ENCODE data around the gene ATP2B2.

DNA sequence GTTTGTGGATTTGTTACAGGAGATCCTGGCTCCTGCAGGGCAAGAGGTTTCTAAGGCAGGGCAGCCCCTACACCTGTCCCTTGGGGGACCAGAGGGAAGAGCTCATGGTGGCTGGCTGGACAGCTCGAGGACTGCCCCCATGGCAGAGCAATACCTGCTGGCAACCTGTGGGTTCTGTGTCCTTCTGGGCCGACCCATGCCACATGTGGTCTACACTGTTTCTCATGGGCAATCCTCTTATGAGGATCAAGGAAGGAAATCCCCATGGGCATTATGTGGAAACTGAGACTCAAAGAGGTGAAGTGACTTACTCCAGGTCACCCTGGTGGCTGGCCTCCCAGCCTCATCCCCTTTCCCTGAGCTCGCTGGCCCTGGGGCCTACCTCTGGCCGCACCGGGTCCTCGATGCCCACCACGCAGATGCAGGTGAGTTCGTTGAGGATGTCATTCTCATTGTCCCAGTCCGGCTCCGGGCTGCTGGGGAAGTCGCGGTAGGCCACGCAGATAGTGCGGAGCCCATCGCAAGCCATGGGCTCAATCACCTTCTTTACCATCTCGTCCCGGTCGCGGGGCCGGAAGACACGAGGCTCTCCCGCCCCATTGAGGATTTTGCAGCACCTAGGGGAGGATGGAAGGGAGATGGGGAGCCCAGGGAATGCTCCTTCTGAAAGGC lies 146.9 kb downstream of the ATP2B2 start:
- TF ChIP-seq, protein P1, sequence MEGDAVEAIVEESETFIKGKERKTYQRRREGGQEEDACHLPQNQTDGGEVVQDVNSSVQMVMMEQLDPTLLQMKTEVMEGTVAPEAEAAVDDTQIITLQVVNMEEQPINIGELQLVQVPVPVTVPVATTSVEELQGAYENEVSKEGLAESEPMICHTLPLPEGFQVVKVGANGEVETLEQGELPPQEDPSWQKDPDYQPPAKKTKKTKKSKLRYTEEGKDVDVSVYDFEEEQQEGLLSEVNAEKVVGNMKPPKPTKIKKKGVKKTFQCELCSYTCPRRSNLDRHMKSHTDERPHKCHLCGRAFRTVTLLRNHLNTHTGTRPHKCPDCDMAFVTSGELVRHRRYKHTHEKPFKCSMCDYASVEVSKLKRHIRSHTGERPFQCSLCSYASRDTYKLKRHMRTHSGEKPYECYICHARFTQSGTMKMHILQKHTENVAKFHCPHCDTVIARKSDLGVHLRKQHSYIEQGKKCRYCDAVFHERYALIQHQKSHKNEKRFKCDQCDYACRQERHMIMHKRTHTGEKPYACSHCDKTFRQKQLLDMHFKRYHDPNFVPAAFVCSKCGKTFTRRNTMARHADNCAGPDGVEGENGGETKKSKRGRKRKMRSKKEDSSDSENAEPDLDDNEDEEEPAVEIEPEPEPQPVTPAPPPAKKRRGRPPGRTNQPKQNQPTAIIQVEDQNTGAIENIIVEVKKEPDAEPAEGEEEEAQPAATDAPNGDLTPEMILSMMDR (IDR thresholded peaks at IDR 0.05 in 4 of 5, conservative IDR thresholded peaks at IDR 0.05 in 1 of 5): no peak
- no peak for TF ChIP-seq POLR2A (IDR thresholded peaks at IDR 0.05)
